Kidney capillary endothelial cell (primary cell): ENCODE data around the gene TRAPPC14.
A peak's percentile ranks its signal among the peaks of the same experiment; 100 is the strongest.

ENCODE experiments used
- DNase-seq: peaks from one replicate; pipeline ENCODE4 v3.0.0-alpha.2; 2018; ENCODE audit warnings: low spot score

The TRAPPC14 gene

DNA sequence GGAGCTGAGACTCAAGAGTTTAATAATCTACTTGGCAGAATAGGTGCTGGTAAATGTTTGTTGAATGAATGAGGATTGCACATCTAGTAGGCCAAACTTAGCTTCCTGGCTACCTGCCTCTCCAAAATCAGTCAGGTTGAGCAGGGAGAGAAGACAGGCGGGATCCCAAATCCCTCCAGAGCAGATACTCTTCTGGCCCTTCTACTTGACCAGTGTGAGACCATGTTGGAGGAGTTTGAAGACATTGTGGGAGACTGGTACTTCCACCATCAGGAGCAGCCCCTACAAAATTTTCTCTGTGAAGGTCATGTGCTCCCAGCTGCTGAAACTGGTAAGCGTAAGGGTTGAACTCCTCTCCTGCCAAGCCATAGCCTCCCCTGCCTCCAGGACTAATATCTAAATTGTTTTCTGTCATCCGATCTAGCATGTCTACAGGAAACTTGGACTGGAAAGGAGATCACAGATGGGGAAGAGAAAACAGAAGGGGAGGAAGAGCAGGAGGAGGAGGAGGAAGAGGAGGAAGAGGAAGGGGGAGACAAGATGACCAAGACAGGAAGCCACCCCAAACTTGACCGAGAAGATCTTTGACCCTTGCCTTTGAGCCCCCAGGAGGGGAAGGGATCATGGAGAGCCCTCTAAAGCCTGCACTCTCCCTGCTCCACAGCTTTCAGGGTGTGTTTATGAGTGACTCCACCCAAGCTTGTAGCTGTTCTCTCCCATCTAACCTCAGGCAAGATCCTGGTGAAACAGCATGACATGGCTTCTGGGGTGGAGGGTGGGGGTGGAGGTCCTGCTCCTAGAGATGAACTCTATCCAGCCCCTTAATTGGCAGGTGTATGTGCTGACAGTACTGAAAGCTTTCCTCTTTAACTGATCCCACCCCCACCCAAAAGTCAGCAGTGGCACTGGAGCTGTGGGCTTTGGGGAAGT is 34.0 kb downstream of the TRAPPC14 start:
- DNase-seq, result no peak

DNA sequence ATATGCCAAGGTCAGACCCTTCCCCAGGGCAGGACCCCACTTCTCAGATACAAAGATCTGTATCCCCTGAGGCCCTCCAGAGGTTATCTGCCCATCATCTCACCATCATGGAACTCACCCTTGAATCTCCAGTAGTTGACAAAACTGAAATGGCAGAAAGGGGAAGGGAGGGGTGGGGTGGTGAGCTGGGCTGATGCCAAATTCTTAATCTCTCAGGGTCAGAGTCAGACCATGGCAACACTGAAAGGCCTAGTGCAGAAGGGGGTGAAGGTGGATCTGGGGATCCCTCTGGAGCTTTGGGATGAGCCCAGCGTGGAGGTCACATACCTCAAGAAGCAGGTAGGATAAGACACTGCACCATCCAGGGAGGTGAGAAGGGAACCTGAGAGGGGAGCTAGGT is 36.0 kb downstream of the TRAPPC14 start:
- no peak for DNase-seq

DNA sequence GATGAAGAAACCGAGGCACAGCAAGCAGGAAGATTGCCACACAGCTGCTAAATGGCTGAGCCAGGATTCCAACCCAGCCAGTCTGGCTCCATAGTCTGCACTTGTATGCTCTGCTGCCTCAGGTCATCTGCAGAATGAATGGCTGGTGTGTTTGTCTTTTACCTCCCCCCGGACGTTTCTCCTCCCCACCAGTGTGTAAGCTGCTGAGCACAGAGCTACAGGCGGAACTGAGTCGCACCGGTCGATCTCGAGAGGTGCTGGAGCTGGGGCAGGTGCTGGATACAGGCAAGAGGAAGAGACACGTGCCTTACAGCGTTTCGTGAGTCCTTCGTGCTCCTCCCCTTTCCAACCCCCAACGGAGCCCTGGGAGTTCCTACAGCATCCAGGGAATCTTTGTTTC is 36.5 kb downstream of the TRAPPC14 start:
- DNase-seq, result no peak

DNA sequence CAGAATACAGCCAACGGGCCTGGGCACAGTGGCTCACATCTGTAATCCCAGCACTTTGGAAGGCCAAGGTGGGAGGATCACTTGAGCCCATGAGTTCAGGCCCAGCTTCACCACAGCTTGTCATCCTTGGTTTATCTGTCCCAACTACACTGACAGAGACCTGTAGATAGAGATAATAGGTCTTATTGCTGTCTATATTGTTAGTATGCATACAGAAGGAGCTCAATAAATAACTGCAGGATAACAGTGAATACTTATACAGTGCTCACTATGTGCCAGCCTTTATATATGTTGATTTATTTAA is 37.8 kb downstream of the TRAPPC14 start:
- DNase-seq, result no peak

DNA sequence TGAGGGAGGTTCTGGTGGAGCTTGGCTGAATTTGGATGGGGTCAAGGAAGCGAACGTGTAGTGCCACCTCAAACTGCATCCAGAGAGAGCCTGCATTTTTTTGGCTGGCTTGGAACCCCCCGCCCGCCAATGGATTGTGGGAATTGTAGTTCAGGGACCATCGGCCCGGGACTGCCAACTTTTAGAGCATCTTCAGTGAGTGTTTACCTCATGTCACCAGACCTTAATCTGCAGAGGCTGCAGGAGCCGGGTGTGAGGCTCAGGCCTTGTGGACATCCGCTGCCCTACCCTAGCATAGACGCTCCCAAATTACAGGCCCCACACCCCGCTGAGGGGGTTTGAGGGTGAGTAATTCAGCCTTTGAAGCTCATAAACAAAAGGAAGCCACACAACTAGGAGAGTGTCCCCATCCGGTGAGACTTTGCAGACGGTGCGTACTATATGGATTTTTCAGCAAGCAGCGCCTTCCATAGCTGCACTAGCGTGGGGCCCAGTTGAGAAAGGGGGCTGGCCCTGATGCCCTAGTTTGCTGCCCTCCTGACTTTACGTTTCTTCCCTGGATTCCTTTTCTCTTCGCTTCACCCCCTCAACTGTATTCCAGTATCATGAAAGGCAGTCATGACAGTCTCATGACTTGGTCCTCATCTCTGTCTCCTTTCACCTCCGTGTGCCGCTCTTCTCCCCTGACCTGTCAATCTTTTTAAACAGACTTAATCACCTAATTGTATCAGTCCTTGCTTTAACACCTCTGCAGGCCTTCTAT is 38.4 kb downstream of the TRAPPC14 start:
- peak; percentile 68 for DNase-seq

DNA sequence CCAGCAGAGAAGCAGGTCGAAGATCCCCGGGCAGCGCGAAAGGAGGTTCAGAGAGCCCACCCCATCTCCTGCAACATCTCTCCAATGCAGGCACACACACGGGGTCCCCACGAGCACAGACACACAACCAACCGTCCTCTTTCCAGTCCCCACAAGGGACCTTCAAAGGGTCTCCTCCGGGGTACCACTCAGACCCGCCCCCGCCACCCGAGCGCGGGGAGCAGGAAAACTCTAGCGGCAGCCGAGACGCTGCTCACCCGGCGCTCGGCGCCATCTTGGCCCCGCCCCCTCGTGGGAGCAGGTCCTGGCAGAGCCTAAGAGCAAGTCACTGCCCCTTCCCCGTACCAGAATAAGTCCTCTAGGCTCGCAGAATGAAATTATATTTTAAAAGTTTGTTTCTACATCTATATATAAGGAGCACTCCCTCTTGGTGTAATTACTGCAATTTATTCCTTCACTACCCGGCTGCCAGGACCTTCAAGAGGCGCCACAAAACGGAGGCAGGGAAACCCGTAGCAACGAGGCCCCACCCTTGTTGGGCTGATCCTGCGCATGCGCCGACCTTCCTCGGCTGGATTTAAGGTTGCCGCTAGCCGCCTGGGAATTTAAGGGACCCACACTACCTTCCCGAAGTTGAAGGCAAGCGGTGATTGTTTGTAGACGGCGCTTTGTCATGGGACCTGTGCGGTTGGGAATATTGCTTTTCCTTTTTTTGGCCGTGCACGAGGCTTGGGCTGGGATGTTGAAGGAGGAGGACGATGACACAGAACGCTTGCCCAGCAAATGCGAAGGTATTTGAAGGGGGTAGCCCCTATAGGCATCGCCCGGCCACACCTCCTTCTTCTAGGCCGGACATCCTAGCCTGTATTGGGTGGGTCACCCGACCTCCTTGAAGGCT is 39.2 kb downstream of the TRAPPC14 start, which contains the start of the genes CNPY4 and TAF6:
Gene CNPY4, plus strand, starts transcription at position 563 of the 898 bp plus-strand sequence. Its CDS starts 111 bp downstream, at position 674.
Gene TAF6, minus strand, starts transcription at position 287 of the 898 bp plus-strand sequence. CDS start 5,149 bp downstream, outside the sequence.
- peak; percentile 97 for DNase-seq

DNA sequence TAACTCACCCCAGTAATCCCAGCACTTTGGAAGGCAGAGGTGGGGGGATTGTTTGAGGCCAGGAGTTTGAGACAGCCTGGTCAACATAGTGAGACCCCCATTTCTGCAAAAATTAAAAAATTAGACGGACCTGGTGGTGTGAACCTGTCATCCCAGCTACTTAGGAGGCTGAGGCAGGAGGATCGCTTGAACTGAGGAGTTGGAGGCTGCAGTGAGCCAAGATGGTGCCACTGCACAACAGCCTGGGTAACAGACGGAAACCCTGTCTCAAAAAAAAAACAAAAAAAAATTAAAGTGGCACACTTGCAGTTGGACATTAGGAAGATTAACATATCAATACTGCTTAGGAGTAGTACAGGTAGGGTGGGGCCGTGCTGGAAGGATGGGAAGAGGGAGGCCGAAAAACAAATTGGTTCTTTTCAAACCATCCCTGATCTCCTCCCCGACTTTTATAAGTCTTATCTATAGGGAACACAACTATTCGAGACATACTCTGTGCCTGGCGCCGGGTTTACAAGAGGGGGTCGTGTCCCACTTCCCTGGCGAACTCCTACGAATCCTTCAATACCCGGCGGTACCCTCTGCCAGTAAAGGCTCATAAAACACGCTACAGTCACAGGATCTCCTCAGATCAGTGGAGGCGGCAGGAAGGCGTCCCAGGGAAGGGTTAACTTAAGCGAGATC is 40.0 kb downstream of the TRAPPC14 start:
- DNase-seq, result no peak

DNA sequence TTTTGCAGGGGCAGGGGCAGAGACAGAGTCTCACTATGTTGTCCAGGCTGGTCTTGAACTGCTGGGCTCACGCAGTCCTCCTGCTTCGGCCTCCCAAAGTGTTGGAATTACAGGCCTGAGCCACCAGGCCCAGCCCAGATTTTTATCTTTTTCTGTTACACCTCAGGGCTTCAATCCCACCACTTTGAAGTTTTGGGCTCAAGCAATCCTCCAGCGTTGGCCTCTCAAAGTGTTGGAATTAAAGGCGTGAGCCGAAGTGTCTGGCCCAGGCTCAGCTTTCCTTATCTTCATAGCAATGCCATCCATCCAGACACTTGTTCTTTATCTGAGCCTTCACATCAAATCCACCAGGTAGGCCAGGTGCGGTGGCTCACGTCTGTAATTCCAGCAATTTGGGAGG is 43.5 kb downstream of the TRAPPC14 start:
- no peak for DNase-seq

DNA sequence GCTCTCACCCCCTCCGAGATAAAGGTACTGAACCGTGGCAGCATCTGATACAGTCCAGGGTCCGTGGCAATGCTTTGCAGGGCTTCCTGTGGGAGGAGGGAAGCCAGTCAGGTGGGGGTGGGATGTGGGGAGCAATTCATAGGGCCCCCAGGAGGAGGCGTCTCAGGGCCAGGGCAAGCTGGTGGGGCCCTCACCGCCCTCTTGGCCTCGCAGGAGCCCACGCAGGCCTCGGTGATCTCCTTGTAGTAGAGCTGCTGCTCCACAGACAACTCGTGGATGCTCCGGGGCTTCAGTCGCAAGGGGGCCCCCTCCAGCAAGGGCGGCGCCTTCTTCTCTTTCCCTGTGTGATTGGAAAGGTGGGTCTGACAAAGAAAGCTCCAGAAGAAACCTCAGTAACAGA is 46.6 kb downstream of the TRAPPC14 start:
- no peak for DNase-seq

DNA sequence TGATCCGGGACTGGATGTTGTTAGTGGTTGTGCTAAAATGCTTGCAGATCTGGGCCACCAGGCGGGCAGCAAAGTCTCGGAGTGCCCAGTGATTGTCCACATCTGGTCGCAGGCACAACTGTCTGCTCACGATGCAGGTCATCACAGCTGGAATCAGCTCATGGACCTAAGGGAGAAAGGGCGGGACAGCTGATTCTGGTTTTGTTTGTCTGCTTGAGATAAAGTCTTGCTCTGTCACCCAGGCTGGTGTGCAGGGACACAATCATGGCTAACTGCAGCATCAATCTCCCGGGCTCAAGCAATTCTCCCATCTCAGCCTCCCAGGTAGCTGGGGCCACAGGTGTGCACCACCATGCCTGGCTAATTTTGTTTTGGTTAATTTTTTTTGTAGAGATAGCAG is 47.4 kb downstream of the TRAPPC14 start:
- DNase-seq, result no peak

DNA sequence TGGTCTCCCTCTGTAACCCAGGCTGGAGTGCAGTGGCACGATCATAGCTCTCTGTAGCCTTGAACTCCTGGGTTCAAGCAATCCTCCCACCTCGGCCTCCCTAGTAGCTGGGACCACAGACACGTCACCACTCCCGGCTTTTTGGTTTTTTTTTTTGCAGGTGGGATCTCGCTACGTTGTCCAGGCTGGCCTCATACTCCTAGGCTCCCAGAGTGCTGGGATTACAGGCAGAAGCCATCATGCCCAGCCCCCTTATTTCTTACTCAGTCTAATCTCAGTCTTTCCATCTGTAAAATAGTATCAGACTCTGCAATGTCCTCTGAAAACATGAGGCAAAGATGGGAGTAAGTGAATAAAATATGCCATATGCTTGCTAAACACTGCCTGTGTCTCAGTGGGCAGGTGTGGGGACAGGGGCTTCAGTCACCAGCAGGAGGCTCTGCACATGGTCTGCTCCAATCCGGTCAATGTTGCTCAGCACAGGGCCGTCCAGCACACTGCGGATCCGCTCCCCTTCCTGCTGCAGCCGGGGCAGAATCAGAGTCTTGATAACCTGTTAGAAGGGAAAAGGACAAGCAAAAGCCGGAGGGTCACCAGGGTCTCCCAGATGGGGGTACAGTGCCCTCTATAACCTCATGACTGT is 48.9 kb downstream of the TRAPPC14 start:
- DNase-seq, result no peak

DNA sequence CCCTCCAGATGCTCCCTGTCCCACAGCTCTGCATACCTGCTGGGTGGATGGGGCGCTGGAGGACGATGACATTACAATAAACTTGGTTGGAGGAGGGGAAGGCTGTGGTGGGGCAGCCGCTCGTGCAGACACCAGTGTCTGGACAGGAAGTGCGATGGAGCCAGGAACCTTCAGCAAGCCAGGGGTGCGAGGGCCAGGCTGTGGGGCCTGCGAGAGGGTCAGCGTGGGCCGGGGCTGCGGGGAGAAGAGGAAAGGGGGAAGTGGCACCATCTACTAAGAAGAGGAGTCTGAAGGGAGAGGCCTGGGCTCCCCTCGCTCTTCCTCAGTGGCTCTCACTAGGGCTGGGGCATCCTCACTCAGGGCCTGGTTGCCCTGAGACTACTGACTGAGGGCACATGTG is 50.6 kb downstream of the TRAPPC14 start:
- no peak for DNase-seq

DNA sequence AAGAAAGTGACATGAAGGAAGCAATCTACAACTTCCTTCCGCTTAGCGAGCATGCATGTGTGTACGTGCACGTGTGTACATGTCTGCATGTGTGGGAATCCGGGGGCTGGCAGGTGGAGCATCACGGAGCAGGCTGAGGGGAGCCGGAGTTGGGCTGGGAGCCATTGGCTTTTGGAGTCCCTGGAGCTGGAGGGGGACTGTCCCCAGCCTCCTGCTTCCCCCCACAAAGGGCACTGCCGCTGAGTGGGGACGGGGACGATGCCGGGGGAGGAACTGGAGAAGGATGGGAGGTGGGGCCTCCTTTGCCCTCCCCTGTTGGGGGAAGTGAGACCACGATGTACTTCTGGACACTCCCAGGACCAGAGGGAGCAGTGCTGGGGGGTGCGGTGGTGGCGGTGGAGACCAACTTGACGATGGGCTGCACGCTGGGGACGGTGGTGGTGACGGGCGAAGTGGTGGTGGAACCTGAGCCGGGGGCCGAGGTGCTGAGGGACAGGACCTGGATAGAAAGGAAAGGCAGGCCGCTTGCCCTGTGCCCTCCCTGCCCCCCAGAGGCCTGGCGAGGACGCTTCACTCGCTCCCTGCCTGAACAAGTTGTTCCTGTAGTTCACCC is 51.3 kb downstream of the TRAPPC14 start:
- no peak for DNase-seq

DNA sequence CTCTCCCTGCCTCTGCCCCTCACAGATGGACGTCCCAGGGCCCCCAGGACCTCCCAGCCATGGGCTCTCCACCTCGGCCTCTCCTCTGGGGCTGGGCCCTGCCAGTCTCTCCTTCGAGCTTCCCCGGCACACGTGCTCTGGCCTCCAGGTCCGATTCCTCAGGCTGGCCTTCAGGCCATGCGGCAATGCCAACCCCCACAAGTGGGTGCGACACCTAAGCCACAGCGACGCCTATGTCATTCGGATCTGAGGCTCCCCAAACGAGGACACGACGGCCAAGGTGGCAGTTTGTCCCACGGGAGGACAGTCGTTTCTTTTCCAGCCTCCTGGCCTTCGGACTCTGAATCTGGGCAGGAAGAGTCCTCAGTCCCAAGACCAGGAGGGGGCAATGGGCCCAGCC is 51.9 kb downstream of the TRAPPC14 start:
- DNase-seq, result no peak

DNA sequence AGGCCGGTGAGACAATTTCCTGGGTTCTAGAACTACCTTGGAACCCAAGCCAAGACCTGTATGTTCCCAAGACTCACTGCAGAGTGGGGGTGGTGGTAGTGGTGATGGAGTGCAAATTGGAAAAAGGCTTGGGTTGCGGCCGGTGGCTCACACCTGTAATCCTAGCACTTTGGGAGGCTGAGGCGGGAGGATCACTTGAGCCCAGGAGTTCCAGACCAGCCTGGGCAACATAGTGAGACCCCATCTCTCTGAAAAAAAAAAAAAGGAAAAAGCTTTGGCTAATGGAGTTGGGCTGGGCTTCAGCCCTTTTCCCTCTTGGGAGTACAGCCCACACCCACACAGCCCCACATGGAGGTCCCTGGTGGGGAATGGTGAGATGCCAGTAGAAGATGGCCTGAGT is 53.0 kb downstream of the TRAPPC14 start:
- DNase-seq, result no peak
